ENCODE data around the gene LZTR1.

- TF ChIP-seq POLR2A (IDR thresholded peaks at IDR 0.05; ENCODE audit: low read depth, low read length) (no peak), POLR2AphosphoS2 (IDR thresholded peaks at IDR 0.05; ENCODE audit: low read depth, low read length) (no peak), POLR2AphosphoS5 (IDR thresholded peaks at IDR 0.05; ENCODE audit: low read length) (no peak), NR2C1 (IDR thresholded peaks at IDR 0.05) (no peak), CHD1 (IDR thresholded peaks at IDR 0.05; ENCODE audit: low read depth, low read length) (no peak), ZBTB33 (IDR thresholded peaks at IDR 0.05) (no peak), RAD21 (IDR thresholded peaks at IDR 0.05; ENCODE audit: insufficient read depth, low read depth, low read length) (no peak), HCFC1 (IDR thresholded peaks at IDR 0.05; ENCODE audit: low read length) (no peak), E2F4 (IDR thresholded peaks at IDR 0.05; ENCODE audit: low read depth, low read length) (no peak), RELA (IDR thresholded peaks at IDR 0.05; ENCODE audit: borderline replicate concordance, partially characterized antibody) (no peak), EP300 (IDR thresholded peaks at IDR 0.05; ENCODE audit: borderline replicate concordance in 1 of 2, control insufficient read depth in 1 of 2, low read depth in 2 of 2, low read length in 2 of 2) (no peak), TARDBP (IDR thresholded peaks at IDR 0.05; ENCODE audit: borderline replicate concordance) (no peak), NFIC (IDR thresholded peaks at IDR 0.05; ENCODE audit: low read depth, low read length) (no peak)
These were observed 30.1 kb upstream of the LZTR1 start for GRCh38 chr22:20951932-20952380.
